Measurements from ENCODE around the gene FAM174C.

- TF ChIP-seq CTCF (conservative IDR thresholded peaks at IDR 0.05; ENCODE audit: low read depth, low read length) (no peak), EZH2 (IDR thresholded peaks at IDR 0.05; ENCODE audit: low read length, unreplicated experiment) (no peak), EZH2phosphoT487 (IDR thresholded peaks at IDR 0.05; ENCODE audit: borderline replicate concordance, low read length) (no peak)
These were observed 16.6 kb downstream of the FAM174C start for GRCh38 chr19:1291761-1292418.
